Esophagus muscularis mucosa (tissue), 4 donors: Measurements from ENCODE around the gene ZFHX3. TPM values are rescaled to one million over a fixed set of nuclear protein-coding genes. Genes with fewer than 3 reads are reported as not detected.

ENCODE experiments used
- DNase-seq: peaks from one replicate; pipeline ENCODE4 v3.0.0-alpha.2; 2017; ENCODE audit errors: extremely low spot score
- H3K27ac ChIP-seq, 4 donors: fragments of 200-600 bp; sonication (generic); replicated peaks in 1 of 4; 1 replicate in 3 of 4; 2 replicates in 1 of 4; pipeline ENCODE4 v1.5.1; 2016 to 2019; ENCODE audit warnings: mild to moderate bottlenecking in 1 of 4
- H3K27me3 ChIP-seq, 4 donors: fragments of 200-600 bp; sonication (generic); one replicate each; pipeline versions ENCODE4 v1.5.1 to v1.6.0; 2016 to 2019
- H3K36me3 ChIP-seq, 4 donors: fragments of 200-600 bp; sonication (generic); one replicate each; pipeline ENCODE4 v1.5.1; 2016 to 2019
- H3K4me1 ChIP-seq, 4 donors: fragments of 200-600 bp; sonication (generic); one replicate each; pipeline ENCODE4 v1.5.1; 2016 to 2019
- H3K4me3 ChIP-seq, 4 donors: fragments of 200-600 bp; sonication (generic); 1 replicate in 2 of 4; 2 replicates in 2 of 4; pipeline ENCODE4 v1.5.1; 2016 to 2019; ENCODE audit warnings: mild to moderate bottlenecking in 4 of 4, moderate library complexity in 1 of 4
- H3K9me3 ChIP-seq, 4 donors: fragments of 200-600 bp; sonication (generic); 1 replicate in 3 of 4; 2 replicates in 1 of 4; pipeline ENCODE4 v1.5.1; 2016 to 2019
- CTCF ChIP-seq, 3 experiments: fragments of 200-600 bp in 2 of 3; fragments of 450-650 bp in 1 of 3; sonication (generic) in 2 of 3; IDR thresholded peaks; one replicate each; pipeline ENCODE4 v1.5.1; 2017 to 2019; ENCODE audit warnings: antibody characterized with exemption in 3 of 3, mild to moderate bottlenecking in 2 of 3, moderate library complexity in 1 of 3
- EP300 ChIP-seq: sonication (generic); formaldehyde crosslinking; IDR thresholded peaks from one replicate; pipeline ENCODE4 v1.6.1; 2017; ENCODE audit warnings: antibody characterized with exemption
- POLR2A ChIP-seq: fragments of 450-650 bp; IDR thresholded peaks from one replicate; pipeline ENCODE4 v1.6.1; 2017; ENCODE audit warnings: antibody characterized with exemption, moderate library complexity, mild to moderate bottlenecking, low read depth
- POLR2AphosphoS5 ChIP-seq, 2 donors: sonication (generic); formaldehyde crosslinking; IDR thresholded peaks; one replicate each; pipeline ENCODE4 v1.6.1; 2017; ENCODE audit warnings: antibody characterized with exemption in 2 of 2
- WGBS: methylation state at CpG from one replicate; pipeline ENCODE4 v1.1.5; 2018; 5-methylcytosine and 5-hydroxymethylcytosine counted together
- intact Hi-C: fragments of 100-400 bp; cut with DNase I; formaldehyde crosslinking; loops from one replicate; pipeline ENCODE4 v1.15.1; 2023
- total RNA-seq, 4 donors: library from RNA; depleted of rRNA; stranded (reverse); fragments of >200 nt; gene quantifications; one replicate each; pipeline versions ENCODE4 v1.1.0 to v1.2.1, GENCODE V29; 2016

ZFHX3 gene
- total RNA-seq, 4 donors from 2014 or later = 25.7 to 53.0 (median 30.6) TPM

GRCh38 chr16:72903176-72903575 is 144.8 kb downstream of the ZFHX3 start:
- H3K27ac ChIP-seq = no peak overlapping the region
- peaks cover 0 to 5% (median 0%) of the 10 kb centered on the region in 4 donors for H3K36me3 ChIP-seq
- no peaks in the 10 kb centered on the region for H3K9me3 ChIP-seq
- intact Hi-C loops = no loop called here
- H3K4me1 ChIP-seq = no peaks in the 10 kb centered on the region
- 88% methylated on average over 4 of the region's 6 CpGs for WGBS
- TF ChIP-seq POLR2AphosphoS5 (IDR thresholded peaks at IDR 0.05) (no peak), CTCF (IDR thresholded peaks at IDR 0.05) (no peak), EP300 (no peak), POLR2A (no peak)
- no peaks in the 10 kb centered on the region for H3K27me3 ChIP-seq
- DNase-seq = no peak
- no peak overlapping the region for H3K4me3 ChIP-seq

- intact Hi-C loops = no loop called here
- Histone ChIP-seq H3K36me3 (peaks cover 0 to 5% (median 0%) of the 10 kb centered on the region in 4 donors), H3K27ac (no peak overlapping the region), H3K4me1 (no peaks in the 10 kb centered on the region), H3K27me3 (no peaks in the 10 kb centered on the region), H3K4me3 (no peak overlapping the region), H3K9me3 (no peaks in the 10 kb centered on the region)
- no peak for TF ChIP-seq POLR2A
- TF ChIP-seq CTCF (IDR thresholded peaks at IDR 0.05) = no peak
- no peak for TF ChIP-seq EP300
- no peak for TF ChIP-seq POLR2AphosphoS5 (IDR thresholded peaks at IDR 0.05)
- DNase-seq = no peak
- WGBS = 90% methylated on average over 7 of the region's 7 CpGs
Measured at GRCh38 chr16:72902206-72902605, 145.7 kb downstream of the ZFHX3 start.

DNA sequence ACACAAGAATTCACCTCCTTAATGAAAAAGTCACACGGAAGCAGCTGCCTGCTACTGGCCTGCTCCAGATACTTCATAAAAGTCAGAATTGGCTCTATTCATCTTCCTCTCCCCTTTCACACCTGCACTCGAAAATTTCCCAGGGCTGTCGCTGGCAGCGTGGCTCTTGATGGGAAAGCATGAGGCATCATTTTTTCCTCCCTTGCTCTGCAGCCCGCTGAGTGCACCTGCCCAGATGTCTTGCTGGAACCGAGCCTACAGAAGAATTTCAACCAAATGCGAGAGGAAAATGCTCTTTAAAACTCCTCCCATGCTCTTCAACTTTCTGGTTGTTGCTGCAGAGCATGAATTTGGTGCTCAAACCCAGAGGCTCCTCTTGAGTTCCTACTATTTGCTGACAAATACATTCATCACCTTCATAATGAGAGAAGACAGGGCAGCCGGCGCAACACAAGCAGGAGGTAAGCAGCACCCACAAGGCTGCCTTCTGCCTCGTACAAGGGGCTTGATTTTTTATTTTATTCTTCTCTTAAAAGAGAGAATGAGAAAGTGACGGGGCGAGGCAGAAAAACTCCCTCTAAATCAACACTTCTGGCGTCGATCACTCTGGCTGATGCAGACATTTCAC is 146.8 kb downstream of the ZFHX3 start:
- no peak for DNase-seq
- no peak overlapping the region for H3K4me3 ChIP-seq
- 79% methylated on average over 12 of the region's 14 CpGs for WGBS
- H3K4me1 ChIP-seq = no peaks in the 10 kb centered on the region
- no peak overlapping the region for H3K27ac ChIP-seq
- no peak for TF ChIP-seq POLR2AphosphoS5 (IDR thresholded peaks at IDR 0.05)
- TF ChIP-seq POLR2A = no peak
- TF ChIP-seq CTCF (IDR thresholded peaks at IDR 0.05) = no peak
- no peak for TF ChIP-seq EP300
- intact Hi-C loops = no loop called here
- H3K36me3 ChIP-seq = peaks cover 0 to 5% (median 0%) of the 10 kb centered on the region in 4 donors
- H3K9me3 ChIP-seq = no peaks in the 10 kb centered on the region
- H3K27me3 ChIP-seq = no peaks in the 10 kb centered on the region

DNA sequence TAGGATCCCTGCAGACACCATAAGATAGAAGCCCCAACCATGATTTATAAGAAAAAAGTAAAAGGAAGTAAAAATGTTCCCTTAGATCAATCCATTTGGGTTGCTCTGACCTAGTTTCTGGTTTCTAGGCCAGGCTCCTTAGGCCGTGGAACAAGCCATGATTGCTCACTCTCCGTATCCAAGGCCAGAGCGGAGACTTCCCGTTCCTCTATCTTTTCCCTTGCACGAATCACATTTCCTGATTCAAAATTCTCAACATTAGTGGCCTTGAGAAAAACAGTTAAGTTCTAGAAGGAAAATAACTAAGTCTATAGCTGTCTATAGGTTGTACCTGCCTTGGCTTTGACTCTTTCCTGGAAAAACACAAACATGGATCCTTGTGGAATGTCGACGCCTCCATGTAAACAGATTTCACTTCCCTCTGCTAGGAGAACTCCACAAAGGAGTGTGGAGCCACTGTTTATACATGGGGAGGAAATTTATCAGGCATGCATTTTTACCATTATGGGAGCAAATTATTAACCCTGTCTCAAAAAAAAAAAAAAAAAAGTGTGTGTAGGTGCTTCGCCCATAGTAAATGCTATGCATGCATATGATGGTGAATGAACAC is 149.6 kb downstream of the ZFHX3 start:
- Histone ChIP-seq H3K36me3 (peaks cover 0 to 5% (median 0%) of the 10 kb centered on the region in 4 donors), H3K9me3 (no peaks in the 10 kb centered on the region), H3K27me3 (no peaks in the 10 kb centered on the region), H3K27ac (no peak overlapping the region), H3K4me3 (no peak overlapping the region), H3K4me1 (peaks cover 9 to 17% (median 16%) of the 10 kb centered on the region in 4 donors)
- intact Hi-C loops = no loop called here
- no peak for DNase-seq
- TF ChIP-seq CTCF (IDR thresholded peaks at IDR 0.05) (no peak), POLR2AphosphoS5 (IDR thresholded peaks at IDR 0.05) (no peak), POLR2A (no peak), EP300 (no peak)
- 89% methylated on average over 8 of the region's 8 CpGs for WGBS
